GM21786 (cell line): Measurements from ENCODE around the gene RETREG3.

ENCODE experiments used
- ATAC-seq: cut with Tn5 transposase; IDR thresholded peaks from one replicate; pipeline ENCODE4 v1.9.1; 2021; ENCODE audit not compliant: unreplicated experiment

RETREG3 gene

DNA sequence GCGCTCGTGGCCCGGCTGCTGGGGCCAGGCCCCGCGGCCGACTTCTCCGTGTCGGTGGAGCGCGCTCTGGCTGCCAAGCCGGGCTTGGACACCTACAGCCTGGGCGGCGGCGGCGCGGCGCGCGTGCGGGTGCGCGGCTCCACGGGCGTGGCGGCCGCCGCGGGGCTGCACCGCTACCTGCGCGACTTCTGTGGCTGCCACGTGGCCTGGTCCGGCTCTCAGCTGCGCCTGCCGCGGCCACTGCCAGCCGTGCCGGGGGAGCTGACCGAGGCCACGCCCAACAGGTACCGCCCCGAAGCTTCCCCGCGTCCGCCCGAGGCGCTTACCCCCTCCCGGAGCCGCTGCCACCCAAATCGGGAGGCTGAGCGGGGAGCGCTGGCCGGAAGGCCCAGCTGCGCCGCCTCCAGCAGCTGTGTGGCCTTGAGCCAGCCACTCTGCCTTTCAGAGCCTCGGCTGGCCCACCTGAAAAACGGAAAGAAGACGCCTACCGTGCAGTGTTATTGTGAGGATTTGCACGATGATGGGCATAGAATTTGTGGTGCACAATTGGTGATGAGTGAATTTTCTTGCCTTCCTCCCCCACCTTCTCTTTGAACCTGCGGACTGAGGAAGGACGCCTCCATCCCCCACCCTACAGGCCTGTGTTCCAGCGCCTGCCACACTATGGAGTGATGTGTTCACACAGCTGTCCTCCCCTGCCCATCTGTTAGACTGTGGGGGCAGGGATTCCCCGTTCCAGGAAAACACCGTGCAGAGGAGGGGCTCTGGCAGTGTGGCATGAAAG is 72.6 kb downstream of the RETREG3 start:
- peak; percentile 61 for ATAC-seq

GRCh38 chr17:42536048-42536371 is 73.2 kb downstream of the RETREG3 start, which contains the start of gene NAGLU:
Gene NAGLU, plus strand, starts transcription at chr17:42536241. Its CDS starts 32 bp downstream, at chr17:42536273.
- peak; percentile 73 for ATAC-seq

DNA sequence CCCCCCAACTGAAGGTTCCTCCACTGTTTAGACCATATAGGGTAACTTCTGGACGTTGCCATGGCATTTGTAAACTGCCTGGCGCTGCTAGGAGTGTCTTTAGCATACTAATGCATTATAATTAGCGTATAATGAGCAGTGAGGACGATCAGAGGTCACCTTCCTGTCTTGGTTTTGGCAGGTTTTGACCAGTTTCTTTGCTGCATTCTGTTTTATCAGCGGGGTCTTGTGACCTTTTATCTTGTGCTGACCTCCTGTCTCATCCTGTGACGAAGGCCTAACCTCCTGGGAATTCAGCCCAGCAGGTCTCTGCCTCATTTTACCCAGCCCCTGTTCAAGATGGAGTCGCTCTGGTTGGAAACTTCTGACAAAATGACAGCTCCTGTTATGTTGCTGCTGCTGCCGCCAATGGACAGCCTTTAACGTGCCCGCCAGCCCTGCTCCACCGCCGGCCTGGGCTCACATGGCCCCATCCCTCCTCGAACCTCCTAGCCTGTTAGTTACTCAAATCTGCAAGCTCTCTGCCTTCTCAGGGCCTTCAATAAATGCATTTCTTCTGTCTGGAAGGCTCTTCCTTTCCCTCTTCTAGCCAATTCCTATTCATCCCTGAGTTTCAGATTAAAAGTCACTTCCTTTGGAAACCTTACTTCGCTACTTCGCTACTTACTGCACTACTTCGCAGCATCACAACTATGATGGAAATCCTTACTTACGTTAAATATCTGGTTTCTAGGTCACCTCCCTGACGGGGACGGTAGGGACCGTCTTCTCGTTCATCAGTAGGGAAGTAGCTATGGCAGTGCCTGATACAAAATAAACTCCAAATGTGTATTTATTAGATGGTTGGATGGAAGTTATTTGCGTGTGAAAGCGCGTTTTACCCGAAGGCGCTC is 73.8 kb downstream of the RETREG3 start:
- no peak for ATAC-seq

DNA sequence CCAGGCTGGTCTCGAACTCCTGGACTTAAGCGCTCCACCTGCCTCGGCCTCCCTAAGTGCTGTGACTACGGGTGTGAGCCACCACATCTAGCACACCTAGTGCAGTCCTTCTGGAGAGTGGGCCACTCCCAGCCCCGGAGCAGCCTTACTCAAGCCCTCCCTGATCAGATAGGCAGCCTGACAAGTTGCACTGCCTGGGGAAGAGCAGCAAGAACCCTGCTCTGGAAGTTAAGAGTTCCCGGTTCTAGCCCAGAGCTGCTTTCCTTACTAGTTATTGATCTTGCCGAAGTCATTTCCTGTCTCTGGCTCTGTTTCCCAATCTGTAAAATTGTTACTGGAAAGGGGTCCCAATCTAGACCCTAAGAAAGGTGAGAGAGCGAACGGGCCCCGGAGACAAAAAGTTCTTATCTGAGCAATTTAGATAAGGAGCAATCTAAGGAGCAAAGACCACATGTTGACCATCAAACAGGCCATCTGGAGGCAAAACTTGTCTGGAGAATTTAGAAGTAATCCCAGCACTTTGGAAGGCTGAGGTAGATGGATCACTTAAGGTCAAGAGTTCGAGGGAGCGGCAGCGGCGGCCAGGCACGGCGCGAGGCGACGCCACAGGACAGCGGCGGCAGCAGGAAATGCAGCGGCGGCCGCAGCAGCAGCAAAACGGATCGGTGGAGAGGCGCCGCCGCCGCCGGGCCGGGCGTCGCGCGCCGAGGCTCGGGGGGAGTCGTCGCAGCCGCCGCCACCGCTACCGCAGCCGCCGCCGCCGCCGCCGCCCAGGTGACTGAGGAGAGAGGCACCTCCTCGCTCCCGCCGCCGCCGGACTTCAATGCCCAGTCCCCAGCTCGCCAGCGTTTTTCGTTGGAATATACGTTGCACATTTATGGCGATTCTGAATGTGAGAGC is 77.5 kb downstream of the RETREG3 start:
- ATAC-seq: no peak

DNA sequence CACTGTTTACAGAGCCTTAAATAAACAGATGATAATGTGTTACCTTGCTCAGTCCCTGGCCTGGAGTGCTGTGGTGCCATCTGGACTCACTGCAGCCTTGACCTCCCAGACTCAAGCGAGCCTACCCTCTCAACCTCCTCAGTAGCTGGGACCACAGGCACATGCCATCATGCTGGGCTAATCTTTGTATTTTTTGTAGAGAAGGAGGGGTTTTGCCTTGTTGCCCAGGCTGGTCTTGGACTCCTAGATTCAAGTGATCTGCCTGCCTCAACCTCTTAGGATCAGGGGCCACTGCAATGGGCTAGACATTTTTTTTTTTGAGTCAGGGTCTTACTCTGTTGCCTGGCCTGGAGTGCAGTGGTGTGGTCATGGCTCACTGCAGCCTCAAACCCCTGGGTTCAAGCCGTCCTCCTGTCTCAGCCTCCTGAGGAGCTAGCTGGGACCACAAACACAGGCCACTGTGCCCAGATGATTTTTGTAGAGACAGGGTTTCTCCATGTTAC is 78.2 kb downstream of the RETREG3 start:
- no peak for ATAC-seq
